Esophagus muscularis mucosa (tissue), 2 donors: ENCODE data around the gene CSRNP2.

Experiments
- POLR2A ChIP-seq: fragments of 450-650 bp; IDR thresholded peaks from one replicate; pipeline ENCODE4 v1.6.1; 2017; ENCODE audit warnings: antibody characterized with exemption, moderate library complexity, mild to moderate bottlenecking, low read depth
- POLR2AphosphoS5 ChIP-seq, 2 donors: sonication (generic); formaldehyde crosslinking; IDR thresholded peaks; one replicate each; pipeline ENCODE4 v1.6.1; 2017; ENCODE audit warnings: antibody characterized with exemption in 2 of 2

DNA sequence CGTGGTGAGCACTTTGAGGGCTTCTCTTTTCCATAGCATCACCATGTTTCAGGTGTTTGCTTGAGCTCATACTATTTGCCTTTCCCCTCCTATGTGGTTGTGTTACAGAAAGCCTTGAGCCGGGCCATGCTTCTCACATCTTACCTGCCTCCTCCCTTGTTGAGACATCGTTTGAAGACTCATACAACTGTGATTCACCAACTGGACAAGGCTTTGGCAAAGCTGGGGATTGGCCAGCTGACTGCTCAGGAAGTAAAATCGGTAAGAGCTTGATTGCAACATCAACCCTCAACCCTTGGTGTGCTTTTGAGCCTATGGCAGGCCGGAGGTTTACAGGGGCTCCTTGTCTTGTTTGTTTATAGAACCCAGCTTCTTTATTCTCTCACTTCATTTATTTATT is 27.2 kb downstream of the CSRNP2 start:
- TF ChIP-seq POLR2A (no peak), POLR2AphosphoS5 (IDR thresholded peaks at IDR 0.05) (no peak)
